ENCODE measurements around the gene RNASE8.

DNA sequence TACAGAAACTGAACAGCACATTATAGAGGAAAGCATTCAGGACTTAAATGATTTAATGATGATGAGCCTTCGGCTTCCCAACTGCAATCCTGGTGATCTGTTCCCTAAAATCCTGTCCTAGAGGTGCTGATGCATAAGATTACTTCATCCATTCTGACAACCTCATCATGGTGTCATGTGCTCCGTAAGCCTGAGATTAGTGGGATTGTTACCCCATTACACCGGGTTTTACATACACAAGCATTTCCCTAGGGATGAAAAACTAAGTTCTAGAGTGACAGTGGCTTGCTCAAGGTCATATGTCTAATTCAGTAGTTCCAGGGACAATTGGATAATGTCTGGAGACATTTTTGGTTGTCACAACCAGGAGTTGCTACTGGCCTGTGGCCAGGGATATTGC is 20.5 kb upstream of the RNASE8 start:
- TF ChIP-seq, protein P1, sequence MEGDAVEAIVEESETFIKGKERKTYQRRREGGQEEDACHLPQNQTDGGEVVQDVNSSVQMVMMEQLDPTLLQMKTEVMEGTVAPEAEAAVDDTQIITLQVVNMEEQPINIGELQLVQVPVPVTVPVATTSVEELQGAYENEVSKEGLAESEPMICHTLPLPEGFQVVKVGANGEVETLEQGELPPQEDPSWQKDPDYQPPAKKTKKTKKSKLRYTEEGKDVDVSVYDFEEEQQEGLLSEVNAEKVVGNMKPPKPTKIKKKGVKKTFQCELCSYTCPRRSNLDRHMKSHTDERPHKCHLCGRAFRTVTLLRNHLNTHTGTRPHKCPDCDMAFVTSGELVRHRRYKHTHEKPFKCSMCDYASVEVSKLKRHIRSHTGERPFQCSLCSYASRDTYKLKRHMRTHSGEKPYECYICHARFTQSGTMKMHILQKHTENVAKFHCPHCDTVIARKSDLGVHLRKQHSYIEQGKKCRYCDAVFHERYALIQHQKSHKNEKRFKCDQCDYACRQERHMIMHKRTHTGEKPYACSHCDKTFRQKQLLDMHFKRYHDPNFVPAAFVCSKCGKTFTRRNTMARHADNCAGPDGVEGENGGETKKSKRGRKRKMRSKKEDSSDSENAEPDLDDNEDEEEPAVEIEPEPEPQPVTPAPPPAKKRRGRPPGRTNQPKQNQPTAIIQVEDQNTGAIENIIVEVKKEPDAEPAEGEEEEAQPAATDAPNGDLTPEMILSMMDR (conservative IDR thresholded peaks at IDR 0.05; ENCODE audit: low read depth, low read length), result no peak
- TF ChIP-seq EZH2 (IDR thresholded peaks at IDR 0.05; ENCODE audit: low read length, unreplicated experiment), result no peak

Measured in PC-3 (cell line).